HG03175 (cell line): ENCODE measurements around the gene SETD1B.
"Not testable (repeated sequence)": the region's sequence is repeated elsewhere in the genome, so short reads cannot be mapped to it uniquely, and the experiment has no call there.

Experiments
- ATAC-seq: cut with Tn5 transposase; IDR thresholded peaks from one replicate; pipeline ENCODE4 v1.9.1; 2021; ENCODE audit warnings: mild to moderate bottlenecking, moderate library complexity; ENCODE audit not compliant: unreplicated experiment

The SETD1B gene

GRCh38 chr12:121845701-121846100, 41.9 kb downstream of the SETD1B start:
- no peak for ATAC-seq

DNA sequence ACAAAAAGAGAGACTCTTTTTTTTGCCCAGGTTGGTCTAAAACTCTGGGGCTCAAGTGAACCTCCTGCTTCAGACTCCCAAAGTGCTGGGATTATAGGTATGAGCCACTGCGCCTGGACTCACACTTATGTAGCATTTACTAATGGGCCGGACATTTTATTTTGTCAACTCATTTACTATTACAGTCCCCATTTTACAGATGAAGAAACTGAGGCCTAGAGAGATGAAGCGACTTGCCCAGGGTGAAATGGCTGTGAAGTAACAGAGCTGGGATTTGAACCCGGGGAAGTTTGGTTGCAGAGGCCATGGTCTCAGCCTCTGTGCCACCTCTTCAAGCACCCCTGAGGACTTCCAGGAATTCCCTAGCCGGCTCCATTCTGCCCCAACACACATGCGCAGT, 45.4 kb downstream of the SETD1B start:
- no peak for ATAC-seq

DNA sequence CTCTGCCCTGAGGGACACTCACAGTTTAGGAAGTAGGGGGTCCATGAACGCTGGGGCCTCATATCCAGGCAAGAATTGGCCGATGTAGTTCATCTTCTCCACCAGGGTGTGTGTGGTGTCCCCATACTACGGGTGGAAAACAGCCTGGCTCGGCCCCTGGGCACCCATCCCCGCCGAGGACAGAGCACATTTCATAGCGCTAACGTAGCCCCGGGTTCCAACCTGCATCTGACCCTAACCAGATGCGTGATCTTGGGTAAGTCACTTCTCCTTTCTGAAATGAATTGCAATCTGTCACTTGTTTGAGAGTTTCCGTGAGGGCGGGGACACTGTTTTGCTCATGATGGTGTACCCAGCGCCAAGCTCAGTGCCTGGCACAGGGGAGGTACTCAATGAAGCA, 45.9 kb downstream of the SETD1B start:
- no peak for ATAC-seq

DNA sequence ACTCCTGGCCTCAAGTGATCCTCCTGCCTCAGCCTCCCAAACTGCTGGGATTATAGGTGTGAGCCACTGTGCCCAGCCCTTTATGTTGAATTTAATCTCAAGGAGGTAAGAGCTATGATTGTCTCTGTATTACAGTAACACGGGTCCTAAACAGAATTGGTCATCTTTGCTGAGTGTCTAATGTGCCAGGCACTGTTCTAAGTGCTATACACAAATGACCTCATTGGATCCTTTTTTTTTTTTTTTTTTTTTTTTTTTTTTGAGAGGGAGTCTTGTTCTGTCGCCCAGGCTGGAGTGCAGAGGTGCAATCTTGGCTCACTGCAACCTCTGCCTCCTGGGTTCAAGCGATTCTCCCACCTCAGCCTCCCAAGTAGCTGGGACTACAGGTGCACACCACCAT, 48.6 kb downstream of the SETD1B start:
- not testable (repeated sequence) for ATAC-seq

GRCh38 chr12:121857322-121858246, 53.8 kb downstream of the SETD1B start:
- ATAC-seq = no peak

DNA sequence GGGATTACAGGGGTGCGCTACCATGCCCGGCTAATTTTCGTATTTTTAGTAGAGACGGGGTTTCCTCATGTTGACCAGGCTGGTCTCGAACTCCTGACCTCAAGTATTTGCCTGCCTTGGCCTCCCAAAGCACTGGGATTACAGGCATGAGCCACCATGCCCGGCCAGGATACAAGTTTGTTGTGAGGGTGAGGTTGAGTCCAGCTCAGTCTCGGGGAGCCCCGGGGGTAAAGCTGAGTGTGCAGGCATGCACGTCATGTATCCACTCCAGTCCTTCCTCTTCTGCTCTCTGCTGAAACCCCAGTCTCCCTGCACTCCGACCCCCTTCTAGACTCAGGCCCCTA, 54.5 kb downstream of the SETD1B start:
- ATAC-seq = no peak

- ATAC-seq = no peak
Observed at GRCh38 chr12:121858662-121859572, 55.1 kb downstream of the SETD1B start, which contains the start of gene HPD. TSS of gene HPD (minus strand) at chr12:121858859. CDS start at chr12:121858823, 36 bp downstream.

DNA sequence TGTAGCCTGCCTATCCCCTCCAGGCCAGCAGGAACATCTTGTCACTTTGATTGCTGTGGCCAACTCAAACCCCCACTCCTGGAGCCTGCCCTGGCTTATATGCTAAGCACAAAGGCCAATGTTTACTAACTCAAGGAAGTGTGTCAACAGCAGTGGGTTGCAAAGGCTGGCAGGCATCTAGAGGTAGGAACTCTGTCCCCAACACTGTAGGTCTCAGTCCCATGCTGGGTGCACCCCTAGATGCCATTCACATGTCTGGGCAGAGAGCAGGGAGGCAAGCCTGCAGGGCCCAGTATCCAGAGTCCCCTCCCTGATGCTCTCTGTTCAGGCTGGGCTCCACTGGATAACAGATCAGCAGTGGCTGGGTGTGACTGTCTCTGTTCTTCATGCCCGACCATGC, 56.4 kb downstream of the SETD1B start:
- ATAC-seq = no peak

DNA sequence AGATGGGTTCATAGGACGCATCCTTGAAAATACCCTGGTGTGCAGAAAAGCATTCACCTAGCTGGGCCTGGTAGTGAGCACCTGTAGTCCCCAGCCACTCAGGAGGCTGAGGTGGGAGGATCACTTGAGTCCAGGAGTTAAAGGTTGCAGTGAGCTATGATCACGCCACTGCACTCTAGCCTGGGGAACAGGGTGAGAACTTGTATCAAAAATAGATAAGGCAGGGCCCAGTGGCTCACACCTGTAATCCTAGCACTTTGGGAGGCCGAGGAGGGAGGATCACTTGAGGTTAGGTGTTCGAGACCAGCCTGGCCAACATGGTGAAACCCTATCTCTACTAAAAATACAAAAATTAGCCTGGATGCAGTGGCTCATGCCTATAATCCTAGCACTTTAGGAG, 56.9 kb downstream of the SETD1B start:
- not testable (repeated sequence) for ATAC-seq

- ATAC-seq = no peak
Observed at GRCh38 chr12:121861636-121862254, 57.9 kb downstream of the SETD1B start.

- no peak for ATAC-seq
Observed at GRCh38 chr12:121866331-121866730, 62.5 kb downstream of the SETD1B start.

DNA sequence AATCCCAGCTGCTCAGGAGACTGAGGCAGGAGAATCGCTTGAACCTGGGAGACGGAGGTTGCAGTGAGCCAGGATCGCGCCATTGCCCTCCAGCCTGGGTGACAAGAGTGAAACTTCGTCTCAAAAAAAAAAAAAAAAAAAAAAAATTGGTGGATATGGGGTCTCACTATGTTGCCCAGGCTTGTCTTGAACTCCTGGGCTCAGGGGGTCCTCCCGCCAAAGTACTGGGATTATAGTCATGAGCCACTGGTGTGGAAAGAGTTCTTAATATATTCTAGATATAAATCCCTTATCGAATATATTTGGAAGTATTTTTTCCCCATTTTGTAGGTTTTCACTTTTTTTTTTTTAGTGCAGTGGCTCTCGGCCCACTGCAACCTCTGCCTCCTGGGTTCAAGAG, 65.4 kb downstream of the SETD1B start:
- ATAC-seq = not testable (repeated sequence)

- no peak for ATAC-seq
Observed at GRCh38 chr12:121871467-121871866, 67.7 kb downstream of the SETD1B start.

DNA sequence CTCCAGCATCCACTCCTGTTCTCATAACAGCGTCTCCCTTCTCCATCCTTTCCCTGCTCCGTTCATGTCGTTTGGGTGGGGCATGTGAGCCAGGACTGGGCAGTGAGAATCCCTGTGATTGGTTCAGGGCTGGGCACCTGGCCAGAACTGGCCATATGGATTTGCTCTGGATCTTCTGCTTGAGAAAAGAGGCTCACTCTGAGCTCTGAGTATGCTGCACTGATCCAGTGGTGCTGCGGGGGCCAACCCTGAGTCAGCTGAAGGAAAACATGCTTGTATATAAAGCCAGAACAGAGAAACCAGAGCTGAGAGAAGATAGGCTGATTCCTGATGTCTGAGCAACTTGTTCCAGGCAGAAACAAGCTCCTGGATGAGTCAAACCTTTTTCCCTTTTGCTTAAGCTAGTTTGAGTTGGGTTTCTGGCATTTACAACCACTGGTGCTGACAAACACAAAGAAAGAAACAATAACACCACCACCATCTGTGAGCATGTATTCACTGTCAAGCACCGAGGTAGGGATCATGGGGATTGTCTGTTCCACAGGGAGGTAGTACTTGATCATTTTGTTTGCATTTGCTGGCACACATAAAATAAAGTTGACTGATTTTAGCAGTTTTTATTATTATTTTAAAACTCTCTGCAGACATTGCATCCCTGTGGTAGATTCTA, 68.9 kb downstream of the SETD1B start:
- ATAC-seq = no peak

- no peak for ATAC-seq
Observed at GRCh38 chr12:121873216-121873569, 69.4 kb downstream of the SETD1B start.

DNA sequence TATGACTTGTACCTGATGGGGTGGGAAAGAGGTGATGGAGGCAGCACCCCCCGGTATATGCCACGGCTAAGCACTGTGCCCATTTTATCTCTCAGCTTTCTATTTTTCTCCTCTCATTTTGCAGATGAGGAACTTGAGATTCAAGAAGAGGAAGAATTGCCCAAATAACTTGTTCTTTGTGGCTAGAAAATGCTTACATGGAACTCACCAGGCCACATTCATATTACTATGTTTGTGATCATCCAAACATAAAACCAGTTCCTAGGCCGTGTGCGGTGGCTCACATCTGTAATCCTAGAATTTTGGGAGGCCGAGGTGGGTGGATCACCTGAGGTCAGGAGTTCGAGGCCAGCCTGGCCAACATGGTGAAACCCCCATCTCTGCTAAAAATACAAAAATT, 70.3 kb downstream of the SETD1B start:
- no peak for ATAC-seq

DNA sequence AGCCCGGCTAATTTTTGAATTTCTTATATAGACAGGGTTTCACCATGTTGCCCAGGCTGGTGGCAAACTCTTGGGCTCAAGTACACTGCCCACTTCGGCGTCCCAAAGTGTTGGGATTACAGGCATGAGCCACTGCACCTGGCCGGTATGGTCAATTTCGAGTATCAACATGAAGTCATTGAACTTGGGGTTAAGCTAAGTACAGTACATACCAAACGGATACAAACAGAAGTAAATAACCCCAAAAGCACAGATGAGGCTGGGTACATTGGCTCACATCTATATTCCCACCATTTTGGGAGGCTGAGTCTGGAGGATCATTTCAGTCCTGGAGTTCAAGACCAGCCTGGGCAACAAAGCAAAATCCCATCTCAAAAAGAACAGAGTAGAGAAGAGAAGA, 71.8 kb downstream of the SETD1B start:
- no peak for ATAC-seq

- not testable (repeated sequence) for ATAC-seq
Observed at GRCh38 chr12:121876080-121876447, 72.3 kb downstream of the SETD1B start.
